NCI-H2196 treated with DMSO at 0.1 percent for 48 hours (cell line): Measurements from ENCODE around the gene CATSPERZ.
A peak's percentile ranks its signal among the peaks of the same experiment; 100 is the strongest.
"Not testable (repeated sequence)": the region's sequence is repeated elsewhere in the genome, so short reads cannot be mapped to it uniquely, and the experiment has no call there.

ENCODE experiments used
- DNase-seq: peaks from one replicate; lab custom pipeline; 2025; ENCODE audit not compliant: unreplicated experiment; lab: John Stamatoyannopoulos, UW

Gene CATSPERZ

DNA sequence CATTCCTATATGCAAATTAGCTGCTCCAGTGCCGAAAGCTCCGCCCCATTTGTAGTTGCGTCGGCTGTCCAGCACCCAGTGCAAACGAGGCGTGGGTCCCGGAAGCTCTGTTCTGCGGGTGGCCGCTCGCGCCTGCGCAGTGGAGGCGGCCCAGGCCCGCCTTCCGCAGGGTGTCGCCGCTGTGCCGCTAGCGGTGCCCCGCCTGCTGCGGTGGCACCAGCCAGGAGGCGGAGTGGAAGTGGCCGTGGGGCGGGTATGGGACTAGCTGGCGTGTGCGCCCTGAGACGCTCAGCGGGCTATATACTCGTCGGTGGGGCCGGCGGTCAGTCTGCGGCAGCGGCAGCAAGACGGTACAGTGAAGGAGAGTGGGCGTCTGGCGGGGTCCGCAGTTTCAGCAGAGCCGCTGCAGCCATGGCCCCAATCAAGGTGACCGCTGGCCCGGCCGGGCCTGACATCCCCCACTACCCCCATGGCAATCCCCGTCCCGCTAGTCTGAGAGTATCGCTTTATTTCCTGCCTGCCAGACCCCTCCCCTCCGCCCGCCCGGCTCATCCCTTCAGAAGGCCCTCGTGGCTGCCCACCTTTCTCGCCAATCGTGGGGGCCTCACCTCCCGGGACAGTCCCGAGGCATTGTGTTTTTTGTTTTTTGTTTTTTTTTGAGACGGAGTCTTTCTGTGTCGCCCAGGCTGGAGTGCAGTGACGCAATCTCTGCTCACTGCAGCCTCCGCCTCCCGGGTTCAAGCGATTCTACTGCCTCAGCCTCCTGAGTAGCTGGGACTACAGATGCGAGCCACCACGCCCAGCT, 18.0 kb downstream of the CATSPERZ start, which contains the start of gene PRDX5:
Gene PRDX5 (plus strand): TSS at position 161 of the 805 bp plus-strand sequence. CDS start 95 bp downstream, at position 256.
- DNase-seq: peak; percentile 92

DNA sequence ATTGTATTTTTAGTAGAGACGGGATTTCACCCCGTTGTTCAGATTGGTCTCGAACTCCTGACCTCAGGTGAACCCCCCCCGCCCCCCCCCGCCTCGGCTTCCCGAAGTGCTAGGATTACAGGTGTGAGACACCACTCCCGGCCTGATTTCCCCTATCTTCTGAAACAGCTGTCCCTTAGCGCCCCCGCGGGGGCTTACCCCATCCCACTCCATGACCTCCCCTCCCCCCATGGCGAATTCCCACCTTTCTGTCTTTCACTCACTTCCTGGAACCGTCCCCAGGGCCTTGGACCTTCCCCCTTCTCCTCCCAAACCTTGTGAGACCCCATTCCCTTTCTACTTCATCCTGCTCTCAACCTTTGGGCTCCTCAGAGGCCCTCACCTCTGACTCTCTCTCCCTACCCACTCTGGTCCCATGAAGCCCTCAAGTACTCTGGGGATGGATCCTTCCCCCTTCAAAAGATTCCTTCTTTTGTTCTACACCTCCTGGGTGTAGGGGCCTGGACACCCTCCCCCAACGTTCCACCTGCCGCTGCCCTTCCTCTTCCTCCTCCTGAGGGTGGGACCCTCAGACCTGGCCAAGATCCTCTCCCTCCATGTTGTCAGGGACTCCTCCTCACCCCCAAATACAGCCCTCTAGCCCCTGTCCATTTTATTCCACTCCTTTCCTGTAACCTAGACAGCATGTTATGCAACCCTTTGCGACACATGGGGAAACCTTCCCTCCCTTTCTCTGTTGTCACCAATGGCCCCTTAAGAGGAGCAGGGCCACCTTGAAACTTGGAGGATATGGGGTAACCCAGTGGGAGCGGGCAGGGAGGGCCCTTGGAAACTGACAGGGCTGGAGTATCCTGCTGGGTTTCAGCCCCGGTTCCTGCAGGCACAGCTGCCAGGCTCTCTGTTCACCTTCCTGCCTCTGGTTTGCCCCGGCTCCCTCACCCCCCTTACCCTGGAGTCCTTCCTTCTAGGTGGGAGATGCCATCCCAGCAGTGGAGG, 18.9 kb downstream of the CATSPERZ start:
- no peak for DNase-seq

DNA sequence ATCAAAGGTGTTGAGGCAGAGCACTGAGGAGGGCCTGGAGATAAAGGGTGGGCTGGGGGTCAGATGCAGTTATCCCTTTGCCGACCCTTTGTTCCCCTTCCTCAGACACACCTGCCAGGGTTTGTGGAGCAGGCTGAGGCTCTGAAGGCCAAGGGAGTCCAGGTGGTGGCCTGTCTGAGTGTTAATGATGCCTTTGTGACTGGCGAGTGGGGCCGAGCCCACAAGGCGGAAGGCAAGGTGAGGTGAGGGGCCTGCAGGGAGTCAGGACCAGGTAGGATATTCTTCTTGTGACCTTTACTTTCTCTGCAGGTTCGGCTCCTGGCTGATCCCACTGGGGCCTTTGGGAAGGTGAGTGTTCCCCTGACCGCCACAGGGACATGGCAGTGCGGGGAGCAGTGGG, 20.4 kb downstream of the CATSPERZ start:
- DNase-seq: no peak

DNA sequence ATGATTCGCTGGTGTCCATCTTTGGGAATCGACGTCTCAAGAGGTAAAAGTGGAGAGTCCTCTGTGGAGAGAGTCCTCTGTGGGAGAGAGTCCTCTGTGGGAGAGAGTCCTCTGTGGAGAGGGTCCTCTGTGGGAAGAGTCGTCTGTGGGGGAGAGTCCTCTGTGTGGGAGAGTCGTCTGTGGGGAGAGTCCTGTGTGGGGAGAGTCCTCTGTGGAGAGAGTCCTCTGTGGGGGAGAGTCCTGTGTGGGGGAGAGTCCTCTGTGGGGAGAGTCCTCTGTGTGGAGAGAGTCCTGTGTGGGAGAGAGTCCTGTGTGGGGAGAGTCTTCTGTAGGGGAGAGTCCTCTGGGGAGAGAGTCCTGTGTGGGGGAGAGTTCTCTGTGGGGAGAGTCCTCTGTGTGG, 20.9 kb downstream of the CATSPERZ start:
- DNase-seq: no peak

DNA sequence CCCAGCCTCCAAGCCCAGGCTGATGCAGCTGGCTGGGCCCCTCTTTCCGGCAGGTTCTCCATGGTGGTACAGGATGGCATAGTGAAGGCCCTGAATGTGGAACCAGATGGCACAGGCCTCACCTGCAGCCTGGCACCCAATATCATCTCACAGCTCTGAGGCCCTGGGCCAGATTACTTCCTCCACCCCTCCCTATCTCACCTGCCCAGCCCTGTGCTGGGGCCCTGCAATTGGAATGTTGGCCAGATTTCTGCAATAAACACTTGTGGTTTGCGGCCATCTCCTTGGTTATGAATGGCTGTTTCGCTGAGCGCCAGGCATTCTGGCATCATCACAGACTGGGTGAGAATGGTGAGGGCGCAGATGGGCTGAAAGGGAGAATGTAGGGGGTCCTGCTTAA, 21.4 kb downstream of the CATSPERZ start:
- peak; percentile 74 for DNase-seq

DNA sequence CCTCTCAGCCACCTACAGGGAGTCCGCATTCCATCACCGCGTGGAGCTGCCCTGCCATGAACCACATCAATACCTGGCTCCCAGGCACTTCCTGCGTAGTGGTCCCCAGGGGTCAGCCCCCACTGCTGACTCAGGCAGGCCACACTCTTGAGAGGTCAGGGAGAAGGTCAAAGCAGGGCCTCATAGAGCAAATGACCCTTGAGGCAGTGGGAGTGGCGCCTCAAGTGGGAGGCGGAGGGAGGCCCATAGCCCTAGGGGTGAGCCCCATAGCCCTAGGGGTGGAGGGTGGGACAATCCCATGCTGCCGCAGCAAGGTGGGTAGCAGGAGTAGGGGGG, 22.7 kb downstream of the CATSPERZ start:
- no peak for DNase-seq

DNA sequence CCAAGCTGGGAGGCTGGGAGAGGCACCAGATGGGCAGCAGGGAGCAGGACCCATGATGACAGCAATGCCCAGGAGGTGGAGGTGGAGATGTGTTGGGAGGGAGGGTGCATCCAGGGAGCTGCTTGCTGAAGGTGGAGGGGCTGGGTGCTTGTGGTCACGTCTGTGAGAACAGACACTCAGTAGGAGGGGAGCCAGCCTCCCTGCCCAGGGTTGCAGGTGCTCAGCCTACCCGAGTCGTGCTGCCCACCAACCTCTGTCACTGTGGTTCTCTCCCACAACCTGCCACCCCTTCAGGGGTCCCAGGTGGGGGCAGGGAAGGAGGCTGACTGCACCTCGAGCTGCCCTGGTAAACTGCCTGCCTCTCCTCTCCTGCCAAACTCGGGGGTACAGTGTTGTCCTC, 23.2 kb downstream of the CATSPERZ start:
- no peak for DNase-seq

DNA sequence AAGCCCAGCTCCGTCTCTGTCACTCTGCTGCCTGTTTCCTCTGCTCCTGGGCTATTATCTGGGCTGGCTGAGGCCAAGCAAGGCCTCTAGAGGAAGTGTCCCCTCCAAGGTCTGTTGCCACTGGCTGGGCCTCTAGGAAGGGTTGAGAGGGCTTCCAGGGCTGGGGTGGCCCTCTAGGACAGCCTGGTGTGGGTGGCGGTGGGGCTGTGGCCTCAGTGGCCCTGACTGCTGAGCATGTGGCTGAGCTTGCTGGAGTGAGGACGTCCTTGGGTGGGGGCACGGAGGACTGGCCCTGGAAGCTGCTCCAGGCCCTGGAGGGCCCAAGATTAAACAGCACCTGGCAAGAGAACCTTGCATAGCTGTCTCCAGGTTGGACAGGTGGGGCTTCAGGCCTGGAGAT, 23.8 kb downstream of the CATSPERZ start:
- not testable (repeated sequence) for DNase-seq

DNA sequence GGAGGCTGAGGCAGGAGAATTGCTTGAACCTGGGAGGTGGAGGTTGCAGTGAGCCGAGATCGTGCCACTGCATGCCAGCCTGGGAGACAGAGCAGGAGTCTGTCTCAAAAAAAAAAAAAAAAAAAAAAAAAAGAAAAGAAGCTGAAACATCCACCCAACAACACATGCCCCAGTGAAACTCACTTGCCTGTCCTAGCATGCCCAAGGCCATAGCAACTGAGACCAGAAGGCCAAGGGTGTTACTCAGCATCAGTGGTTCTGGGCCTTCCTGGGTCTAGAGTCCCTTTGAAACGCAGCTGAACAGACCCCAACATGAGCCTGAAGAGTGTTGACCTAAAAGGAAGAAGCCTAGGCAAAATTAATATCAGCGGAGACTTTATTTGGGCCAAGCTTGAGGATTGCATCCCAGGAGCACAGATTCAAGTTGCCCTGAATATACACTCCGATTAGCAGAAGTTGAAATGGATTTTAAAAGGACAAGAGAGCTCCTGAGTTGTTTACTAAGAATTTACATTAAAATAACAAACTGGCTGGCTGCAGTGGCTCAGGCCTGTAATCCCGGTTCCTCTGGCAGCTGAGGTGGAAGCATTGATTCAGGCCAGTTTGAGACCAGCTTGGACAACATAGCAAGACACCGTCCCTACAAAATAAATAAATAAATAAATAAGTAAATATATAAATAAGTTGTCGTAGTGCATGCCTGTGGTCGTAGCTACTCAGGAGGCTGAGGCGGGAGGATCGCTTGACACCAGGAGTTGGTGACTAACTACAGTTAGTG, 24.7 kb downstream of the CATSPERZ start:
- DNase-seq: no peak

DNA sequence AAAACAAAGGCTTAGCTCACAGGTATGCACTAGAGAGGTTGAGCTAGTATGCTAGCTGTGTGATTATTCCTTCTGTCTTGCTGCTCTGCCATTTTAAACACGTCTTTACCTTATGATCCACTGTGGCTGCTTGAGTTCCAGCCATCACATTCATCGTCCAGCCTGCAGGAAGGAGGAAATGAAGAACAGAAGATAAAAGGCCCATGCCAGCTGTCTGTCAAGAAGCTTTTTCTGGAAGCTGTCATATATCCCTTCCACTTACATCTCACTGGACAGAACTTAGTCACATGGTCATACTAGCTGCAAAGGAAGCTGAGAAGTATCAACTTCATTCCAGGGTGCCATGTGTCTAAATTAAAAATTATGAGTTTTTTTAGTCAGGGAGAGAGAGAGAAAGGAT, 27.2 kb downstream of the CATSPERZ start:
- DNase-seq: no peak

DNA sequence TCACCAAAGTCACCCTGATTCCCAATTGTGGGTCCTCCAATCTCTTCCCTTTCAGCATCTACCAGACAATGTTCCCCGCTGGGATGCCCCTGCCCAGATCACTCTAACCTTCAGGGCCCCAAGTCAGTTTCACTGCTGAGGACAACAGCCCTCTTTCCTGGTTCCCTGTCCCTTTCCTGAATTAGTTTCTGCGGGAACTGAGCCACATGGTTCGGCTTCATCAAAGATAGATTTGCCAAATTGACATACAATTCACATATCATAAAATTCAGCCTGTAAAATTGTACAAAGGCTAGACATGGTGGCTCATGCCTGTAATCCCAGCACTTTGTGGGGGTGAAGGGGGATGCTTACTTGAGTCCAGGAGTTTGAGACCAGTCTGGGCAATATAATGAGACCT, 27.8 kb downstream of the CATSPERZ start:
- no peak for DNase-seq

DNA sequence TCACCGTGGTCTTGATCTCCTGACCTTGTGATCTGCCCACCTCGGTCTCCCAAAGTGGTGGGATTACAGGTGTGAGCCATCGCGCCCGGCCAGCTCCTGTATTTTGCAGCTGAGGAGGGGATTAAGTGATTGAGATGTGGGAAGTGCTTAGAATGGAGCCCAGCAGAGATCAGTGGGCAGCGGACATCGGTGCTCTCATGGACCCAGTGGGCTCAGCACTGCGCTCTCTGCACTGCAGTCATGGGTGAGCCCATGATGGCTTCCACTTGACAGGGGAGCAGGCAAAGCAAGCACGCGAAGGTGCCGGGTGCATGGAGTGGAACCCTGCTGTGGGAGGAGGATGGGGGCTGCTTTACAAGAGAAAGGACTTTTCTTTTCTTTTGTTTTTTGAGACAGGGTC, 30.7 kb downstream of the CATSPERZ start:
- no peak for DNase-seq

DNA sequence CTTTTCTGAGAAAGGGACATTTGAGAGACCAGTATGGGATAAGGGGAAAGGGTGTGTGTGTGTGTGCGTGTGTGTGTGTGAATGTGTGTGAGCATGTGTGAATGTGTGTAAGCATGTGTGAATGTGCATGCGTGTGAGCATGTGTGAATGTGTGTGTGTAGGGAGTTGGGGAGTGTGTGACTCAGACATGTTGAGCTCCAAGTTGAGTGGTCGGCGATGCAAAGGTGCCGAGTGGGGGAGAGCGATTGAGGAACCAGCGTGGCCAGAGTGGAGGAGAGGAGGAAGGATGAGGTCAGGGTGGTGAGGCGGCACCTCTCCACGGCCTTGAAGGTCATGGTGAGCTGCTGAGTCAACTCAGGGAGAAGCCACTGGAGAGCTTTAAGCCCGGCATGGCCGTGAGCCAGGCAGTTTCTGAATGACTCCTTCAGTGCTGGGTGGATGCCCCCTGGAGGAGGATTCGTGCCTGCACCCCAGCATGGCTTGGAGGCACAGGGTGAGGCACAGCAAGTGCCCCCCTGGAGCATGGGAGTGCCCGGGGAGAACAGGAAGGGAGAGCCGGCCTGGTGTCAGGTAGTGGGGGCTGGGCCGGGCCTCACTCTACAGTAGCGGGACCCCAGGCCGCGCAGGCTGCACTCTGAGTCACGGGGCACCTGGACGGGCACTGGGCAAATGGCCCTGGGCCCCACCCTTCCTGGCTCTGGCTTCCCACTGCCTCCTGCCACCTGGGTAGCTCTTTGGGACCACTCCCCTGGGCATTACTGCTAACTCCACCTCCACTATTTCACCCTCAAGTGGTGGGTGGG, 31.6 kb downstream of the CATSPERZ start:
- peak; percentile 59 for DNase-seq

DNA sequence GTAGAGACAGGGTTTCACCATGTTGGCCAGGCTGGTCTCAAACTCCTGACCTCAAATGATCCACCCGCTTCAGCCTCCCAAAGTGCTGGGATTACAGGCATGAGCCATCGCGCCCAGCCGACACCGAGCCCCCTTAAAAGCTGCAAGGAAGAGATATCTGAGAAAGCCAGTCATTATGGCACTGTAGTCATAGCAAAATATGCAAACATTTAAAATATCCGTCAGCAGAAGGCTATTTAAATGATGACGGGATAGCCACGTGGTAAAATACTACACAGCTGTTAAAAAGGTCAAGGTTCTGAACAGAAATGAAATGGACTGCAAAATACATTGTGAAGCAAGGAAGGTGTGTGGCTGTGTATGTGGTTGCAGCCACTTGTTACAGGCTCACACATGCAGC, 33.4 kb downstream of the CATSPERZ start:
- DNase-seq: no peak

DNA sequence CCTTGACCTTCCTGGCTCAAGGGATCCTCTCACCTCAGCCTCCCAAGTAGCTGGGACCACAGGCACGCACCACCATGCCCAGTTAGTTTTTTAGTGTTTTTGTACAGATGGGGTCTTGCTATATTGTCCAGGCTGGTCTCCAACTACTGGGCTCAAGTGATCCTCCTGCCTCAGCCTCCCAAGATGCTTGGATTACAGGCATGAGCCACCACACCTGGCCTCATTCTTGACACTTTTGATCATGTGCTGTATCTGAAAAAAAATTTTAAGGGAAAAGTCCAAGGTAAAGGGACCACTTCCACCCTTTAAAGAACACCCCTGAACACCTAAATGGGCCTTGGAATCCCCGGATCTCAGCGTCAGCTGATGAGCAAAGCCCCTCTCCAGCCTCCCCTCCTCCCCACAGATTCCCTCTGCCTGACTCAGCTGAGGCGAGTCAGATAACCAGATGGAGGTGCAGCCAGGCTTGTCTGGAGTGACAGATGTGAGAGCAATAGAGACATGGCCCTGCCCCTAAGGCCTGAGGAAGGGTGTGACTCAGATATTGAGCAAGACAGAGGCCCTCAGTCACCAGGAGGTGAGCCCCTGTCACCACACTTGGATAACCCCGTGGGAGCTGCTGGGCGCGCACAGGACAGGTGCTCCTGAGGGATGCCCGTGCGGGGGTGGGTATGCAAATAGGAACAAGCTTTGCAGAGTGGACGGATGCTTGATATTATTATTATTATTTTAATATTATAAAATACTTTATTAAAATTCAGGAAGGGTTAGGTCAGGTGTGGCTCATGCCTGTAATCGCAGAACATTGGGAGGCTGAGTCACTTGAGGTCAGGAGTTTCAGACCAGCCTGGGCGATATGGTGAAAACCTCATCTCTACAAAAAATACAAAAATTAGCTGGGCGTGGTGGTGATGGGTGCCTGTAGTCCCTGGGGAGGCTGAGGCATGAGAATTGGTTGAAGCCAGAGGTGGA, 34.9 kb downstream of the CATSPERZ start:
- DNase-seq: peak; percentile 70

DNA sequence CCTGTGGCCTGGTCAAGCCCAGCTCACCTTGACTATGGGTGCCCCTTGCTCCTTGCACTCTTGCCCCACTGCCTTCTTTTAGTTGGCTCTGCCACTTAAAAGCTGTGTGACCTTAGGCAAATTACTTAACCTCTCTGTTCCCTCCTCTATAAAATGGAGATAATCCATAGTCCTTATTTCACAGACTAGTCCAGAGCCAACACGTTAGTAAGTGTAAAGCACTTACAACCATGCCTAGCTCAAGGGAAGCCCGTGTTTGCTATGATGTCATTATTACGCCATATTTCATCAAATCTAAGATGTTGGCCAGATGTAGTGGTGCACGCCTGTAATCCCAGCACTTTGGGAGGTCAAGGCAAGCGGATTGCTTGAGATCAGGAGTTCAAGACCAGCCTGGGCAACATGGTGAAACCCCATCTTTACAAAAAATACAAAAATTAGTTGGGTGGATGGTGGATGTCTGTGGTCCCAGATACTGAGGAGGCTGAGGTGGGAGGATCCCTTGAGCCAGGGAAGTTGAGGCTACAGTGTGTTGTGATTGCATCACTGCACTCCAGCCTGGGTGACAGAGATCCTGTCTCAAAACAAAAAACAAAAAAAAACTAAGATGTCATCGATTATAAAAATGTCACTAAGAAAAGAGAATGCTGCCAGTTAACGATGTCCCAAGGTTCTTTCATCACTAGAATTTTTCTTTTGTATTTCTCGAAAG, 37.5 kb downstream of the CATSPERZ start:
- DNase-seq: no peak

DNA sequence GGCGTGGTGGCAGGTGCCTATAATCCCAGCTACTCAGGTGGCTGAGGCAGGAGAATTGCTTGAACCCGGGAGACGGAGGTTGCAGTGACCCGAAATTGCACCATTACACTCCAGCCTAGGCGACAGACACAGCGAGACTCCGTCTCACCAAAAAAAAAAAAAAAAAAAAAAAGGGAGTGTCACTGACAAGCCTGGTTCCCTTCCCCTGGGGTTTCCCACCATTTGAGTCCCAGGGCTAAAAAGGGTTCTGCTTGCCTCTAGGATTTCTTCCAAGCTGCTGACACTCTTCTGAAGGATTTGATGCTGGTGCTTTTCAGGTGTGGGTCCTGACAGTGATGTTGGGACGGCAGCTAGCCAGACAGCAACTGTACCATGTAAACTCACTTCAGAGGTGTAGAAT, 38.6 kb downstream of the CATSPERZ start:
- DNase-seq: no peak

DNA sequence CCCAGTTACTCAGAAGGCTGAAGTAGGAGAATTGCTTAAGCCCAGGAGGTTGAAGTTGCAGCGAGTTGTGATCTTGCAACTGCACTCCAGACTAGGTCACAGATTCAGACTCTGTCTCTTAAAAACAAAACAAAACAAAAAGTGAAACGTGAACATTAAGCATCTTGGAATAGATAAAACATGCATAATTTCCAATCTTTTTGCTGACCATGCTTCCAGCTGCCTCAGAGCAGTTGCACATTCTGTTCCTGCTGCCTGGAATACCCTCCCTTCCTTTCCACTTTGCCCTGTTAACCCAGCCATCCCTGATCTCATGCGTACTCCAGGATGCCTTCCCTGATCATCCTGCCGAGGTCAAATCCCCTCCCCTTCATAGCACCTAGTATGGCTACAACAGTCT, 39.1 kb downstream of the CATSPERZ start:
- no peak for DNase-seq
